Suprapubic skin (tissue), 3 donors: Measurements from ENCODE around the gene KRTAP13-2.

Experiments
- CTCF ChIP-seq, 2 donors: fragments of 200-600 bp in 1 of 2; fragments of 450-650 bp in 1 of 2; sonication (generic) in 1 of 2; IDR thresholded peaks; one replicate each; pipeline ENCODE4 v1.5.1; 2016 to 2019; ENCODE audit warnings: antibody characterized with exemption in 2 of 2, mild to moderate bottlenecking in 1 of 2, moderate library complexity in 1 of 2
- POLR2A ChIP-seq, 2 donors: fragments of 450-650 bp; IDR thresholded peaks; one replicate each; pipeline ENCODE4 v1.6.1; 2017; ENCODE audit warnings: antibody characterized with exemption in 2 of 2, mild to moderate bottlenecking in 2 of 2, moderate library complexity in 2 of 2

- TF ChIP-seq CTCF (IDR thresholded peaks at IDR 0.05): no peak
- TF ChIP-seq POLR2A (IDR thresholded peaks at IDR 0.05): no peak
Measured at GRCh38 chr21:30372139-30372770, at the start of gene KRTAP13-2.
